ENCODE results near the gene SOWAHB.
"Not testable (repeated sequence)": the region's sequence is repeated elsewhere in the genome, so short reads cannot be mapped to it uniquely, and the experiment has no call there.

SOWAHB gene

GRCh38 chr4:76894537-76895255 is 3.2 kb downstream of the SOWAHB start:
- no peak for DNase-seq

- DNase-seq = no peak
These were observed 5.3 kb downstream of the SOWAHB start for GRCh38 chr4:76892601-76893000.

- no peak for DNase-seq
These were observed 5.9 kb downstream of the SOWAHB start for GRCh38 chr4:76892001-76892400.

- DNase-seq = no peak
These were observed 11.0 kb downstream of the SOWAHB start for GRCh38 chr4:76886848-76887441.

GRCh38 chr4:76886214-76886613 is 11.7 kb downstream of the SOWAHB start:
- DNase-seq = no peak

GRCh38 chr4:76883147-76883546 is 14.8 kb downstream of the SOWAHB start:
- DNase-seq = no peak

- no peak for DNase-seq
These were observed 15.3 kb downstream of the SOWAHB start for GRCh38 chr4:76882630-76883029.

GRCh38 chr4:76881375-76881774 is 16.6 kb downstream of the SOWAHB start:
- no peak for DNase-seq

GRCh38 chr4:76879731-76880364 is 18.1 kb downstream of the SOWAHB start:
- DNase-seq = no peak

GRCh38 chr4:76878641-76879165 is 19.2 kb downstream of the SOWAHB start:
- not testable (repeated sequence) for DNase-seq

- no peak for DNase-seq
These were observed 23.8 kb downstream of the SOWAHB start for GRCh38 chr4:76874176-76874575.

GRCh38 chr4:76873495-76873894 is 24.4 kb downstream of the SOWAHB start:
- DNase-seq = no peak

GRCh38 chr4:76872556-76872955 is 25.4 kb downstream of the SOWAHB start:
- no peak for DNase-seq

GRCh38 chr4:76868780-76869179 is 29.2 kb downstream of the SOWAHB start:
- not testable (repeated sequence) for DNase-seq

- no peak for DNase-seq
These were observed 29.9 kb downstream of the SOWAHB start for GRCh38 chr4:76867880-76868655.

GRCh38 chr4:76867377-76867776 is 30.6 kb downstream of the SOWAHB start:
- DNase-seq = no peak

GRCh38 chr4:76866641-76867040 is 31.3 kb downstream of the SOWAHB start:
- DNase-seq = no peak

GRCh38 chr4:76858319-76858718 is 39.6 kb downstream of the SOWAHB start:
- no peak for DNase-seq

GRCh38 chr4:76857074-76857409 is 40.9 kb downstream of the SOWAHB start:
- no peak for DNase-seq

GRCh38 chr4:76856243-76857073 is 41.5 kb downstream of the SOWAHB start:
- no peak for DNase-seq

- DNase-seq = no peak
These were observed 43.1 kb downstream of the SOWAHB start for GRCh38 chr4:76854858-76855257.

GRCh38 chr4:76851375-76851774 is 46.6 kb downstream of the SOWAHB start:
- no peak for DNase-seq

All from activated CD4-positive, CD25-positive, alpha-beta regulatory T cell treated with anti-CD3 and anti-CD28 coated beads, Interleukin-2, amount 50 U/mL, for 72 hours (primary cell).